Measurements from ENCODE around the gene NR2C2.

DNA sequence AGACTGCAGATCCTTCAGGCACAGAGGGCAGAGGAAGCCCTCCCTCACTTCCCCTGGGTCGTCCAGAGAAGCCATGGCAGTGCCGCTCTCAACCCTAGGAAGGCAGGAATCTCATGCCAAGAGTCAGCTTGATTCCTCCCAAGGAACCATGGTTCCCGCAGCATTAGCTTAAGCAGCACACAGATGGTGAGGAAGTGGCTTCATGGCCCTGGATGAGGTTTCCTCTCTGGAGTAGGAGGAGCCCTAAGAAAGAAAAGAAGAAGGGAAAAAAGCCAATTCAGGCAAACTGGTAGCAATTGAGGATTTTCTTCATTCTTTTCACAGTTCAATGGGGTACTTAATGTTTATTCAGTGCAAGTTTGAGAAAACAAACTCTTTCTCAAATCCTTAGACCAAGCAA is 148.7 kb downstream of the NR2C2 start:
- TF ChIP-seq, protein P1, sequence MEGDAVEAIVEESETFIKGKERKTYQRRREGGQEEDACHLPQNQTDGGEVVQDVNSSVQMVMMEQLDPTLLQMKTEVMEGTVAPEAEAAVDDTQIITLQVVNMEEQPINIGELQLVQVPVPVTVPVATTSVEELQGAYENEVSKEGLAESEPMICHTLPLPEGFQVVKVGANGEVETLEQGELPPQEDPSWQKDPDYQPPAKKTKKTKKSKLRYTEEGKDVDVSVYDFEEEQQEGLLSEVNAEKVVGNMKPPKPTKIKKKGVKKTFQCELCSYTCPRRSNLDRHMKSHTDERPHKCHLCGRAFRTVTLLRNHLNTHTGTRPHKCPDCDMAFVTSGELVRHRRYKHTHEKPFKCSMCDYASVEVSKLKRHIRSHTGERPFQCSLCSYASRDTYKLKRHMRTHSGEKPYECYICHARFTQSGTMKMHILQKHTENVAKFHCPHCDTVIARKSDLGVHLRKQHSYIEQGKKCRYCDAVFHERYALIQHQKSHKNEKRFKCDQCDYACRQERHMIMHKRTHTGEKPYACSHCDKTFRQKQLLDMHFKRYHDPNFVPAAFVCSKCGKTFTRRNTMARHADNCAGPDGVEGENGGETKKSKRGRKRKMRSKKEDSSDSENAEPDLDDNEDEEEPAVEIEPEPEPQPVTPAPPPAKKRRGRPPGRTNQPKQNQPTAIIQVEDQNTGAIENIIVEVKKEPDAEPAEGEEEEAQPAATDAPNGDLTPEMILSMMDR (IDR thresholded peaks at IDR 0.05; ENCODE audit: low read depth, low read length, missing input control) = no peak
- TF ChIP-seq, protein P2, sequence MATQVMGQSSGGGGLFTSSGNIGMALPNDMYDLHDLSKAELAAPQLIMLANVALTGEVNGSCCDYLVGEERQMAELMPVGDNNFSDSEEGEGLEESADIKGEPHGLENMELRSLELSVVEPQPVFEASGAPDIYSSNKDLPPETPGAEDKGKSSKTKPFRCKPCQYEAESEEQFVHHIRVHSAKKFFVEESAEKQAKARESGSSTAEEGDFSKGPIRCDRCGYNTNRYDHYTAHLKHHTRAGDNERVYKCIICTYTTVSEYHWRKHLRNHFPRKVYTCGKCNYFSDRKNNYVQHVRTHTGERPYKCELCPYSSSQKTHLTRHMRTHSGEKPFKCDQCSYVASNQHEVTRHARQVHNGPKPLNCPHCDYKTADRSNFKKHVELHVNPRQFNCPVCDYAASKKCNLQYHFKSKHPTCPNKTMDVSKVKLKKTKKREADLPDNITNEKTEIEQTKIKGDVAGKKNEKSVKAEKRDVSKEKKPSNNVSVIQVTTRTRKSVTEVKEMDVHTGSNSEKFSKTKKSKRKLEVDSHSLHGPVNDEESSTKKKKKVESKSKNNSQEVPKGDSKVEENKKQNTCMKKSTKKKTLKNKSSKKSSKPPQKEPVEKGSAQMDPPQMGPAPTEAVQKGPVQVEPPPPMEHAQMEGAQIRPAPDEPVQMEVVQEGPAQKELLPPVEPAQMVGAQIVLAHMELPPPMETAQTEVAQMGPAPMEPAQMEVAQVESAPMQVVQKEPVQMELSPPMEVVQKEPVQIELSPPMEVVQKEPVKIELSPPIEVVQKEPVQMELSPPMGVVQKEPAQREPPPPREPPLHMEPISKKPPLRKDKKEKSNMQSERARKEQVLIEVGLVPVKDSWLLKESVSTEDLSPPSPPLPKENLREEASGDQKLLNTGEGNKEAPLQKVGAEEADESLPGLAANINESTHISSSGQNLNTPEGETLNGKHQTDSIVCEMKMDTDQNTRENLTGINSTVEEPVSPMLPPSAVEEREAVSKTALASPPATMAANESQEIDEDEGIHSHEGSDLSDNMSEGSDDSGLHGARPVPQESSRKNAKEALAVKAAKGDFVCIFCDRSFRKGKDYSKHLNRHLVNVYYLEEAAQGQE (IDR thresholded peaks at IDR 0.05) = no peak
